Panc1 (cell line): Measurements from ENCODE around the gene CELF2. TPM values are rescaled to one million over a fixed set of nuclear protein-coding genes. Genes with fewer than 3 reads are reported as not detected.

ENCODE experiments used
- ATAC-seq: fragments of 200-7000 bp; cut with Tn5 transposase; 2 replicates; pipeline ENCODE4 v1.9.1; 2020; ENCODE audit warnings: mild to moderate bottlenecking, moderate library complexity
- BruUV-seq: library from RNA; stranded (reverse); fragments of 400-500 nt; replicated peaks from 2 replicates; lab custom pipeline; 2021; lab: Mats Ljungman, UMichigan
- CTCF ChIA-PET: fragments of 300-600 bp; sonication (Branson Sonifier 250); formaldehyde crosslinking; loops from one replicate; lab custom pipeline; 2022; ENCODE audit warnings: antibody characterized with exemption; lab: Charles Lee
- POLR2A ChIA-PET: fragments of 300-600 bp; sonication (Branson Sonifier 250); formaldehyde crosslinking; loops from one replicate; lab custom pipeline; 2022; ENCODE audit warnings: antibody characterized with exemption; lab: Charles Lee
- DNase-seq: peaks from one replicate; pipeline ENCODE4 v3.0.0-alpha.2; 2010; ENCODE audit warnings: low read depth, low spot score
- H3K27ac ChIP-seq: 2 replicates; pipeline ENCODE4 v1.5.1; 2011; ENCODE audit warnings: mild to moderate bottlenecking, low read length, inconsistent platforms
- H3K27me3 ChIP-seq: fragments of 200-500 bp; sonication (Bioruptor generic); 2 replicates; pipeline ENCODE4 v1.6.0; 2014; ENCODE audit warnings: low read length, inconsistent platforms; ENCODE audit not compliant: control insufficient read depth, insufficient read depth
- H3K36me3 ChIP-seq: fragments of 200-500 bp; sonication (Bioruptor generic); 2 replicates; pipeline ENCODE4 v1.5.1; 2014; ENCODE audit warnings: inconsistent platforms, mild to moderate bottlenecking, low read length, moderate library complexity; ENCODE audit not compliant: control insufficient read depth, insufficient read depth
- H3K4me1 ChIP-seq: 2 replicates; pipeline ENCODE4 v1.5.1; 2011; ENCODE audit warnings: inconsistent platforms, mild to moderate bottlenecking, low read length, moderate library complexity; ENCODE audit not compliant: control insufficient read depth, insufficient read depth
- H3K4me3 ChIP-seq, 2 experiments: 2 replicates each; pipeline ENCODE4 v1.5.1; 2011 to 2012; ENCODE audit warnings: low read depth in 2 of 2, low read length in 2 of 2, mild to moderate bottlenecking in 2 of 2, inconsistent platforms in 1 of 2, moderate library complexity in 1 of 2
- H3K9me3 ChIP-seq: fragments of 200-500 bp; sonication (Bioruptor generic); 2 replicates; pipeline ENCODE4 v1.5.1; 2014; ENCODE audit warnings: low read depth, mild to moderate bottlenecking, inconsistent platforms, low read length, moderate library complexity; ENCODE audit not compliant: control insufficient read depth, insufficient read depth
- POLR2AphosphoS5 ChIP-seq: IDR thresholded peaks from 2 replicates; pipeline ENCODE4 v1.6.1; 2012; ENCODE audit warnings: mild to moderate bottlenecking, low read depth, low read length, moderate library complexity
- SIN3A ChIP-seq: IDR thresholded peaks from 2 replicates; pipeline ENCODE4 v1.6.1; 2012; ENCODE audit warnings: low read depth, mild to moderate bottlenecking, low read length, moderate library complexity, borderline replicate concordance; ENCODE audit not compliant: insufficient read depth
- TCF7L2 ChIP-seq: IDR thresholded peaks from 2 replicates; pipeline ENCODE4 v1.6.1; 2011; ENCODE audit warnings: mild to moderate bottlenecking, low read depth, low read length, inconsistent platforms
- in situ Hi-C: cut with HindIII; loops from 2 replicates; pipeline ENCODE4 v1.10.0; 2016; ENCODE audit warnings: low sequenced_read_pairs, low pct_unique_long_range_greater_than_20kb
- intact Hi-C: fragments of 100-400 bp; cut with micrococcal nuclease; formaldehyde crosslinking; loops from one replicate; pipeline ENCODE4 v1.10.0; 2022; ENCODE audit not compliant: unreplicated experiment
- total RNA-seq: library from RNA; stranded (reverse); gene quantifications from one replicate; pipeline ENCODE4 v1.2.1, GENCODE V29; 2021; ENCODE audit not compliant: unreplicated experiment
- TF ChIP-seq, protein P1 (sequence below), 2 experiments: IDR thresholded peaks; 2 replicates each; pipeline ENCODE4 v1.6.1; 2011 to 2012; ENCODE audit warnings: low read depth in 2 of 2, control low read depth in 1 of 2, low read length in 1 of 2, mild to moderate bottlenecking in 1 of 2, moderate library complexity in 1 of 2; ENCODE audit not compliant: insufficient read depth in 1 of 2
- TF ChIP-seq, protein P2 (sequence below): fragments of 450-650 bp; IDR thresholded peaks from 2 replicates; pipeline ENCODE4 v1.5.1; 2017; ENCODE audit warnings: mild to moderate bottlenecking

The CELF2 gene
- total RNA-seq, 1 experiment from 2014 or later: 0.44 TPM

DNA sequence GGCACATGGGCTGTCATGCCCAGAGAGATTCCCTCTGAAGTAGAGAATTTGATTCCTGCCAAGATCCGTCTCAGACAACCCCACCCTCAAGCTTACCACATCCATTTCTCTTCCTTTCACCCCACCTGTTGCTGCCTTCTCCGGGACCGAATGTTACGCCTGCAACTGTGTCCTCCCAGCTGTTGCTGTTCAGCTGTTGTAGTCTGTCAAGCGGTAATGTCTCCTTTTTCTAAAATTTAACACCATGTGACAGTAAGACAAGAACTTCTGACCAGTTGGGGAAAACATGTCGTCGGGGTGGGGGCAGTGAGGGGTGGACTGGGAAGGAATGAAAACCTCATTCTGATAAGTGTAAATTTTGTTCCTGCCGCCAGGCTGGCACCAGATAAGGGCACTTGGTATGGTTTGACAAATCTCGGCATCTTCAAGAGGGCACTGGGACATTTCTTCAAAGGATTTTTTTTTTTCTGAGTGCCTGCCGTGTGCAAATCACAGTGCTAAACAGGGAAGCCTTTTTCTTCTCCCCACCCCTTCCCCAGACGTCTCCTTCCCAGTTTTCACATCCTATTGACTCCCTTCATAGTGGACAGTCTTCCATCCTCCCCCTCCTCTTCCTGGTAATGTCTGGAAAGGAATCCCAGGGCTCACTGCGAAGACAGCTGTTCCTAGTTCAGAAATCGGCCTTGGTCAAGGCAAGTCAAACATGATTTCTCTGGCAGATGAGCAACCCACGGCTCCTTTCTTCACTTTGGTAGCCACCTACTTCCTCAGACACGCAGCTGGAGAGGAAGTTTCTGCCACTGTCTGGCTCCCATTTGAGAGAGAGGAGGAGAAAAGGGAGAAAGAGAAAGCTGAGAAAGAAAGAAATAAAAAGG lies 5.0 kb upstream of the CELF2 start:
- intact Hi-C loops: no loop called here

DNA sequence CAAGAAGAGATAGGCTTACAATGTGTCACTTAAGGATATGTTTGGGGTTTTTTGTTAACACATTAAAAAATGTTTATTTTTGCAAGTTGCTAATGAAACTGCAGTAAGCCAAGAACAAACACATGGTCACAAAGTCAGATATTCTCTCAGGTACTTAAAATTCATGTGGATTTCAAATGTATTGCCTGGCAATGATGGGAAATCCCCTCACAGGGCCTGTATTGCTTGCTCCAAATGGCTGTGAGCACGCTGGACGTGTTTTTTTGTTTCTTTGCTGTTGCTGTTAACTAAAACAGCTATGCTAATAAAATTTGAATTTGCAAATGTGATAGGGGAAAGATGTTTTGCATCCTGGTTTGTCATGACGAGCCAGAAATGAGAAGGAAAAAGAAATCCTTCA lies 3.8 kb upstream of the CELF2 start:
- intact Hi-C loops (no loop called here), in situ Hi-C loops (no loop called here)
- no peak overlapping the region for H3K27ac ChIP-seq
- CTCF ChIA-PET: no interaction called here
- no TSS peak for BruUV-seq
- TF ChIP-seq, protein P1, sequence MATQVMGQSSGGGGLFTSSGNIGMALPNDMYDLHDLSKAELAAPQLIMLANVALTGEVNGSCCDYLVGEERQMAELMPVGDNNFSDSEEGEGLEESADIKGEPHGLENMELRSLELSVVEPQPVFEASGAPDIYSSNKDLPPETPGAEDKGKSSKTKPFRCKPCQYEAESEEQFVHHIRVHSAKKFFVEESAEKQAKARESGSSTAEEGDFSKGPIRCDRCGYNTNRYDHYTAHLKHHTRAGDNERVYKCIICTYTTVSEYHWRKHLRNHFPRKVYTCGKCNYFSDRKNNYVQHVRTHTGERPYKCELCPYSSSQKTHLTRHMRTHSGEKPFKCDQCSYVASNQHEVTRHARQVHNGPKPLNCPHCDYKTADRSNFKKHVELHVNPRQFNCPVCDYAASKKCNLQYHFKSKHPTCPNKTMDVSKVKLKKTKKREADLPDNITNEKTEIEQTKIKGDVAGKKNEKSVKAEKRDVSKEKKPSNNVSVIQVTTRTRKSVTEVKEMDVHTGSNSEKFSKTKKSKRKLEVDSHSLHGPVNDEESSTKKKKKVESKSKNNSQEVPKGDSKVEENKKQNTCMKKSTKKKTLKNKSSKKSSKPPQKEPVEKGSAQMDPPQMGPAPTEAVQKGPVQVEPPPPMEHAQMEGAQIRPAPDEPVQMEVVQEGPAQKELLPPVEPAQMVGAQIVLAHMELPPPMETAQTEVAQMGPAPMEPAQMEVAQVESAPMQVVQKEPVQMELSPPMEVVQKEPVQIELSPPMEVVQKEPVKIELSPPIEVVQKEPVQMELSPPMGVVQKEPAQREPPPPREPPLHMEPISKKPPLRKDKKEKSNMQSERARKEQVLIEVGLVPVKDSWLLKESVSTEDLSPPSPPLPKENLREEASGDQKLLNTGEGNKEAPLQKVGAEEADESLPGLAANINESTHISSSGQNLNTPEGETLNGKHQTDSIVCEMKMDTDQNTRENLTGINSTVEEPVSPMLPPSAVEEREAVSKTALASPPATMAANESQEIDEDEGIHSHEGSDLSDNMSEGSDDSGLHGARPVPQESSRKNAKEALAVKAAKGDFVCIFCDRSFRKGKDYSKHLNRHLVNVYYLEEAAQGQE (IDR thresholded peaks at IDR 0.05; ENCODE audit: insufficient read depth in 1 of 2, low read depth in 2 of 2, low read length in 1 of 2): no peak
- TF ChIP-seq SIN3A (no peak), POLR2AphosphoS5 (no peak), TCF7L2 (no peak)
- TF ChIP-seq, protein P2, sequence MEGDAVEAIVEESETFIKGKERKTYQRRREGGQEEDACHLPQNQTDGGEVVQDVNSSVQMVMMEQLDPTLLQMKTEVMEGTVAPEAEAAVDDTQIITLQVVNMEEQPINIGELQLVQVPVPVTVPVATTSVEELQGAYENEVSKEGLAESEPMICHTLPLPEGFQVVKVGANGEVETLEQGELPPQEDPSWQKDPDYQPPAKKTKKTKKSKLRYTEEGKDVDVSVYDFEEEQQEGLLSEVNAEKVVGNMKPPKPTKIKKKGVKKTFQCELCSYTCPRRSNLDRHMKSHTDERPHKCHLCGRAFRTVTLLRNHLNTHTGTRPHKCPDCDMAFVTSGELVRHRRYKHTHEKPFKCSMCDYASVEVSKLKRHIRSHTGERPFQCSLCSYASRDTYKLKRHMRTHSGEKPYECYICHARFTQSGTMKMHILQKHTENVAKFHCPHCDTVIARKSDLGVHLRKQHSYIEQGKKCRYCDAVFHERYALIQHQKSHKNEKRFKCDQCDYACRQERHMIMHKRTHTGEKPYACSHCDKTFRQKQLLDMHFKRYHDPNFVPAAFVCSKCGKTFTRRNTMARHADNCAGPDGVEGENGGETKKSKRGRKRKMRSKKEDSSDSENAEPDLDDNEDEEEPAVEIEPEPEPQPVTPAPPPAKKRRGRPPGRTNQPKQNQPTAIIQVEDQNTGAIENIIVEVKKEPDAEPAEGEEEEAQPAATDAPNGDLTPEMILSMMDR: no peak
- no peaks in the 10 kb centered on the region for H3K36me3 ChIP-seq
- ATAC-seq: no peak
- DNase-seq: no peak
- H3K4me1 ChIP-seq: no peaks in the 10 kb centered on the region
- POLR2A ChIA-PET: no interaction called here
- no peaks in the 10 kb centered on the region for H3K9me3 ChIP-seq
- no peaks in the 10 kb centered on the region for H3K27me3 ChIP-seq
- H3K4me3 ChIP-seq: no peak overlapping the region

More for the DNA sequence above, 5.0 kb upstream of the CELF2 start:
- DNase-seq (no peak), ATAC-seq (no peak)
- in situ Hi-C loops: no loop called here
- H3K4me3 ChIP-seq: no peak overlapping the region
- H3K9me3 ChIP-seq: no peaks in the 10 kb centered on the region
- H3K4me1 ChIP-seq: no peaks in the 10 kb centered on the region
- H3K27me3 ChIP-seq: no peaks in the 10 kb centered on the region
- TF ChIP-seq, protein P1 (IDR thresholded peaks at IDR 0.05; ENCODE audit: insufficient read depth in 1 of 2, low read depth in 2 of 2, low read length in 1 of 2): no peak
- TF ChIP-seq POLR2AphosphoS5: no peak
- no peak for TF ChIP-seq TCF7L2
- TF ChIP-seq, protein P2: no peak
- no TSS peak for BruUV-seq
- CTCF ChIA-PET: no interaction called here
- POLR2A ChIA-PET: no interaction called here
- no peak overlapping the region for H3K27ac ChIP-seq
- no peaks in the 10 kb centered on the region for H3K36me3 ChIP-seq
